ENCODE data around the gene CACNA1E. TPM values are rescaled to one million over a fixed set of nuclear protein-coding genes. Genes with fewer than 3 reads are reported as not detected.

The CACNA1E gene
- total and polyA plus RNA-seq, 2 of the 4 experiments (the other 2 are of a cell fraction), result not detected

DNA sequence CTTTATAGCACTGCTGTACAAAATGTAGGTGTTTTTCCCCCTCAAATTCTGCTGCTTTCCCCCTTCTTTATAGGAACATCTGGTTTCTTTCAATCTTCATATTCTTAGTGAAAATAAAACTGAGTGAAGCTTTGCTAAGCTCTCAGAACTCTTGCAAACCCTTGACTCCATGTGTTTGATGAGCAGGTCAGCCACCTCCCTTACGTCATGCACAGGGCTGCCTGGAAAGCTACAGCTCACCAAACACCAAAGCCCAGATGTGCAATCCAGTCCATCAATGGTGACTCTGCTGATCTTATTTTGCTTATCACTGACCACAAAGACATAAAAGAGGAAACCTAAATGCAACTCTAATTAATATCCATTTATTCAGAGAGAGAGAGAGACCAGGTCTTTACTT, 5.5 kb downstream of the CACNA1E start:
- no peak overlapping the region for H3K4me2 ChIP-seq (ENCODE audit: low read depth, low read length)
- DNase-seq (no peak), ATAC-seq (ENCODE audit: low read depth) (no peak)
- no peak overlapping the region for H3K23ac ChIP-seq (ENCODE audit: low read depth, low read length)
- no peak overlapping the region for H2AK5ac ChIP-seq (ENCODE audit: low read depth, low read length)
- H2BK5ac ChIP-seq (ENCODE audit: low read depth, low read length, poor library complexity, severe bottlenecking), result no peak overlapping the region
- no peak for TF ChIP-seq CHD1 (IDR thresholded peaks at IDR 0.05; ENCODE audit: low read depth, low read length)
- TF ChIP-seq MAFK (IDR thresholded peaks at IDR 0.05; ENCODE audit: low read depth, low read length), result no peak
- in situ Hi-C loops (cut with MboI; ENCODE audit: low sequenced_read_pairs) (no loop called here), intact Hi-C loops (cut with micrococcal nuclease) (no loop called here), dilution Hi-C loops (cut with HindIII; ENCODE audit: low sequenced_read_pairs, unreplicated experiment) (no loop called here)
- no peak overlapping the region for H2AFZ ChIP-seq (replicated peaks; ENCODE audit: low read length, poor library complexity)
- ChIA-PET CTCF (interaction anchor here (0.7 to 2.1 kb wide), 2 partner anchors 10 to 117 kb away, joined by 3 to 5 read pairs; no protein-coding TSS in a partner anchor), POLR2A (ENCODE audit: unreplicated experiment) (no interaction called here)
- H4K91ac ChIP-seq (ENCODE audit: insufficient read depth, low read depth, low read length), result no peak overlapping the region
- H4K8ac ChIP-seq (ENCODE audit: low read depth in 2 of 2, low read length in 2 of 2), result no peak overlapping the region
- H3K27me3 ChIP-seq (ENCODE audit: control insufficient read depth, insufficient read depth, low read length), result peaks cover 19% of the 10 kb centered on the region
- BruUV-seq (replicated peaks), result no TSS peak
- no peak overlapping the region for H3K14ac ChIP-seq (replicated peaks; ENCODE audit: low read depth, low read length)
- no peak overlapping the region for H3K27ac ChIP-seq (ENCODE audit: insufficient read depth, low read length)
- no peak overlapping the region for H2BK120ac ChIP-seq (ENCODE audit: low read depth, low read length)
- H3K9me3 ChIP-seq (ENCODE audit: control insufficient read depth, insufficient read depth, low read length), result no peaks in the 10 kb centered on the region
- no peaks in the 10 kb centered on the region for H3K36me3 ChIP-seq (ENCODE audit: control insufficient read depth, insufficient read depth, low read length)
- H2AK9ac ChIP-seq (replicated peaks; ENCODE audit: low read depth, low read length, poor library complexity), result no peak overlapping the region
- no peak overlapping the region for H4K5ac ChIP-seq (ENCODE audit: low read depth, low read length)
- H3K4ac ChIP-seq (ENCODE audit: low read depth, low read length), result no peak overlapping the region
- H2BK20ac ChIP-seq (ENCODE audit: low read depth, low read length), result no peak overlapping the region
- no peak overlapping the region for H3K56ac ChIP-seq (ENCODE audit: extremely low read depth, insufficient read depth, low read length)
- no peaks in the 10 kb centered on the region for H3K9me1 ChIP-seq (ENCODE audit: insufficient read depth, low read length)
- 20% methylated on average over 1 of the region's 1 CpG; no CpG with 5 or more reads in 1 of the 2 experiments for WGBS, 2 experiments (ENCODE audit: extremely low coverage in 2 of 2, insufficient read length in 1 of 2)
- no peak overlapping the region for H3K18ac ChIP-seq (ENCODE audit: low read depth, low read length)
- H3K4me3 ChIP-seq (ENCODE audit: insufficient read depth, low read depth, low read length), result no peak overlapping the region
- H3K79me1 ChIP-seq (ENCODE audit: low read depth in 1 of 2, low read length in 2 of 2), result no peaks in the 10 kb centered on the region
- no peak overlapping the region for H2BK15ac ChIP-seq (ENCODE audit: low read depth, low read length)
- no peaks in the 10 kb centered on the region for H4K20me1 ChIP-seq (ENCODE audit: insufficient read depth, low read length)
- H3K9ac ChIP-seq (ENCODE audit: low read depth, low read length), result no peak overlapping the region
- H3K4me1 ChIP-seq (ENCODE audit: control insufficient read depth, insufficient read depth, low read length), result no peaks in the 10 kb centered on the region

All from IMR-90 (cell line).